HepG2 (cell line): ENCODE data around the gene CDC14B. TPM values are rescaled to one million over a fixed set of nuclear protein-coding genes. Genes with fewer than 3 reads are reported as not detected.

Experiments used
- ATAC-seq: fragments of 200-7000 bp; cut with Tn5 transposase; 3 replicates; pipeline ENCODE4 v1.9.1; 2020; ENCODE audit warnings: mild to moderate bottlenecking, moderate library complexity
- BruUV-seq: library from RNA; stranded (reverse); fragments of 400-500 nt; replicated peaks from 2 replicates; lab custom pipeline; 2021; lab: Mats Ljungman, UMichigan
- CTCF ChIA-PET: fragments of 300-600 bp; formaldehyde crosslinking; extraction: SDS; loops from one replicate; lab custom pipeline; 2021; ENCODE audit warnings: low total read pairs, inconsistent platforms, low intra/inter-chr PET ratio; lab: Yijun Ruan, JAX
- POLR2A ChIA-PET: fragments of 350-600 bp; sonication (Branson Sonifier 250); formaldehyde crosslinking; loops from one replicate; lab custom pipeline; 2020; ENCODE audit warnings: antibody characterized with exemption, inconsistent platforms; lab: Yijun Ruan, JAX
- DNase-seq: peaks from one replicate; pipeline ENCODE4 v3.0.0-alpha.2; 2015; ENCODE audit warnings: low spot score
- FAIRE-seq: peaks from 3 replicates; lab custom pipeline; 2011; peaks lifted over from hg19 to GRCh38; lab: Jason Lieb, UNC
- H2AFZ ChIP-seq: one replicate; pipeline ENCODE4 v1.6.1; 2011; ENCODE audit warnings: low read length, inconsistent platforms
- H3K27ac ChIP-seq: fragments of 300-600 bp; 3 replicates; pipeline ENCODE4 v1.8.0; 2011; ENCODE audit warnings: mixed run types, mild to moderate bottlenecking, mixed read lengths, low read length, inconsistent platforms; ENCODE audit not compliant: insufficient read depth; ENCODE audit errors: extremely low read length
- H3K27me3 ChIP-seq, 2 experiments: fragments of 200-600 bp in 1 of 2; 2 replicates in 1 of 2; 3 replicates in 1 of 2; pipeline versions ENCODE4 v1.6.0 to v1.8.0; 2011; ENCODE audit warnings: low read length in 2 of 2, mild to moderate bottlenecking in 2 of 2, moderate library complexity in 2 of 2, inconsistent platforms in 1 of 2; ENCODE audit not compliant: insufficient read depth in 2 of 2, control insufficient read depth in 1 of 2
- H3K36me3 ChIP-seq, 2 experiments: fragments of 200-600 bp in 1 of 2; replicated peaks in 1 of 2; 2 replicates in 1 of 2; 3 replicates in 1 of 2; pipeline versions ENCODE4 v1.5.1 to v1.8.0; 2011; ENCODE audit warnings: low read length in 2 of 2, inconsistent platforms in 1 of 2; ENCODE audit not compliant: insufficient read depth in 2 of 2, control insufficient read depth in 1 of 2
- H3K4me1 ChIP-seq: 2 replicates; pipeline ENCODE4 v1.5.1; 2012; ENCODE audit warnings: low read length, inconsistent platforms; ENCODE audit not compliant: insufficient read depth
- H3K4me2 ChIP-seq: 2 replicates; pipeline ENCODE4 v1.6.0; 2011; ENCODE audit warnings: low read depth, low read length, inconsistent platforms
- H3K4me3 ChIP-seq, 3 experiments: fragments of 200-600 bp in 1 of 3; sonication (generic), shearing (Covaris generic) in 1 of 3; replicated peaks in 1 of 3; 2 replicates each; pipeline ENCODE4 v1.5.1; 2011 to 2016; ENCODE audit warnings: low read length in 3 of 3, inconsistent platforms in 2 of 3, low read depth in 2 of 3, mild to moderate bottlenecking in 2 of 3, control low read depth in 1 of 3, mixed read lengths in 1 of 3; ENCODE audit not compliant: insufficient read depth in 1 of 3
- H3K79me2 ChIP-seq: one replicate; pipeline ENCODE4 v1.6.1; 2011; ENCODE audit warnings: low read length, inconsistent platforms; ENCODE audit not compliant: insufficient read depth
- H3K9ac ChIP-seq: 2 replicates; pipeline ENCODE4 v1.6.0; 2011; ENCODE audit warnings: mild to moderate bottlenecking, low read depth, low read length, inconsistent platforms; ENCODE audit not compliant: insufficient read depth
- H3K9me3 ChIP-seq: 2 replicates; pipeline ENCODE4 v1.5.1; 2012; ENCODE audit warnings: mild to moderate bottlenecking, low read length
- H4K20me1 ChIP-seq: 2 replicates; pipeline ENCODE4 v1.6.0; 2011; ENCODE audit warnings: inconsistent platforms, mild to moderate bottlenecking, low read length, moderate library complexity; ENCODE audit not compliant: insufficient read depth
- GTF2F1 ChIP-seq: fragments of 150-350 bp; IDR thresholded peaks from 2 replicates; pipeline ENCODE4 v1.6.1; 2014; ENCODE audit warnings: low read length
- KDM5A ChIP-seq: fragments of 200-600 bp; sonication (generic); IDR thresholded peaks from 2 replicates; pipeline ENCODE4 v1.7.0; 2018; ENCODE audit warnings: antibody characterized with exemption, mild to moderate bottlenecking, low read length, borderline replicate concordance
- NBN ChIP-seq: fragments of 450-650 bp; conservative IDR thresholded peaks from 2 replicates; pipeline ENCODE4 v1.6.1; 2017
- PAWR ChIP-seq: sonication (generic); formaldehyde crosslinking; IDR thresholded peaks from 2 replicates; pipeline ENCODE4 v1.4.0; 2020; ENCODE audit warnings: missing genetic modification reagents, mild to moderate bottlenecking, borderline replicate concordance
- RFX1 ChIP-seq: fragments of 450-650 bp; IDR thresholded peaks from 2 replicates; pipeline ENCODE4 v1.6.1; 2017
- SOX5 ChIP-seq: IDR thresholded peaks from 2 replicates; pipeline ENCODE4 v1.6.1; 2016; ENCODE audit warnings: borderline replicate concordance
- ZNF101 ChIP-seq: sonication (generic); formaldehyde crosslinking; IDR thresholded peaks from 2 replicates; pipeline ENCODE4 v1.4.0; 2020; ENCODE audit warnings: mild to moderate bottlenecking, low read depth, missing genetic modification reagents, borderline replicate concordance
- WGBS: methylation state at CpG from one replicate; pipeline ENCODE4 v1.1.6; 2017; ENCODE audit warnings: low lambda C conversion rate; 5-methylcytosine and 5-hydroxymethylcytosine counted together
- in situ Hi-C: cut with HindIII; loops from 2 replicates; pipeline ENCODE4 v1.10.0; 2017; ENCODE audit warnings: low pct_unique_long_range_greater_than_20kb; ENCODE audit not compliant: extremely low pct_ligation_motif_present
- intact Hi-C: fragments of 100-400 bp; cut with micrococcal nuclease; formaldehyde crosslinking; loops from one replicate; pipeline ENCODE4 v1.10.0; 2022; ENCODE audit not compliant: unreplicated experiment
- polyA plus RNA-seq, 8 experiments: library from polyadenylated mRNA; depleted of rRNA in 3 of 8; stranded (reverse) in 7 of 8; unstranded in 1 of 8; fragments of >200 nt; fragmentation: Illumina TruSeq in 4 of 8; extraction: Trizol in 4 of 8; gene quantifications; 2 replicates each; pipeline versions ENCODE4 v1.2.1 to v1.2.3, GENCODE V29; 2011 to 2016; ENCODE audit warnings: low read depth in 4 of 8, missing spikeins in 1 of 8, mixed read lengths in 1 of 8; ENCODE audit not compliant: insufficient read depth in 1 of 8
- total RNA-seq, 5 experiments: library from RNA; depleted of rRNA; stranded (reverse); fragments of >200 nt; fragmentation: Illumina TruSeq; extraction: Trizol; gene quantifications; 2 replicates each; pipeline ENCODE4 v1.2.3, GENCODE V29; 2016; ENCODE audit warnings: low read depth in 1 of 5
- TF ChIP-seq, protein P1 (sequence below): sonication (generic); formaldehyde crosslinking; IDR thresholded peaks from 2 replicates; pipeline ENCODE4 v1.9.0; 2021; ENCODE audit warnings: missing genetic modification reagents, borderline replicate concordance

CDC14B gene
- total and polyA plus RNA-seq, 2 of the 13 experiments (the other 11 are each of a cell fraction or from before 2014, with no cell fraction given), result 25.8 to 33.3 TPM

DNA sequence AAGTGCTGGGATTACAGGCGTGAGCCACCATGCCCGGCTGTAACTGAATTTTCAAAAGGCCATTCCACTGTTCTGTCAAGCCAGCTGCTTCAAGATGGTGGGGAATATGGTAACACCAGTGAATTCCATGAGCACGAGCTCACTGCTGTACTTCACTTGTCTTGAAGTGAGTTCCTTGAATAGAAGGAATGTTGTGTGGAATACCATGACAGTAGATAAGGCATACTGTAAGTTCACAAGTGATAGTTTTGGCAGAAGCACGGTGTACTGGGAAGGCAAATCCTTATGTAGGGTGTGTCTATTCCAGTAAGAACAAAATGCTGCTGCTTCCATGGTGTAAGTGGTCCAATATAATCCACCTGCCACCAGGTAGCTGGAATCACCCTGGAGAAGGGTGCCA is 42.1 kb upstream of the CDC14B start:
- FAIRE-seq, result no peak
- ChIA-PET CTCF (no interaction called here), POLR2A (interaction anchor here (0.8 kb wide), 1 partner anchor 95 kb away, joined by 3 read pairs; no protein-coding TSS in a partner anchor)
- no peak overlapping the region for H3K4me2 ChIP-seq
- H3K27me3 ChIP-seq, result no peaks in the 10 kb centered on the region
- no peaks in the 10 kb centered on the region for H3K9me3 ChIP-seq
- DNase-seq, result no peak
- no peak overlapping the region for H2AFZ ChIP-seq
- no peak overlapping the region for H3K4me3 ChIP-seq
- H3K4me1 ChIP-seq, result peaks cover 43% of the 10 kb centered on the region
- no peaks in the 10 kb centered on the region for H3K79me2 ChIP-seq
- in situ Hi-C loops (loop anchor here (25.0 kb wide), 1 partner anchor 324 kb away; no protein-coding TSS in a partner anchor), intact Hi-C loops (no loop called here)
- no peak overlapping the region for H3K27ac ChIP-seq
- no peaks in the 10 kb centered on the region for H4K20me1 ChIP-seq
- WGBS, result 82% methylated on average over 4 of the region's 4 CpGs
- no TSS peak for BruUV-seq
- H3K9ac ChIP-seq, result no peak overlapping the region
- H3K36me3 ChIP-seq, result no peaks in the 10 kb centered on the region
- ATAC-seq, result no peak
- TF ChIP-seq SOX5 (CRISPR knock-in tag), result no peak
- no peak for TF ChIP-seq KDM5A
- no peak for TF ChIP-seq GTF2F1
- TF ChIP-seq ZNF101 (CRISPR knock-in tag), result no peak
- TF ChIP-seq, protein P1, sequence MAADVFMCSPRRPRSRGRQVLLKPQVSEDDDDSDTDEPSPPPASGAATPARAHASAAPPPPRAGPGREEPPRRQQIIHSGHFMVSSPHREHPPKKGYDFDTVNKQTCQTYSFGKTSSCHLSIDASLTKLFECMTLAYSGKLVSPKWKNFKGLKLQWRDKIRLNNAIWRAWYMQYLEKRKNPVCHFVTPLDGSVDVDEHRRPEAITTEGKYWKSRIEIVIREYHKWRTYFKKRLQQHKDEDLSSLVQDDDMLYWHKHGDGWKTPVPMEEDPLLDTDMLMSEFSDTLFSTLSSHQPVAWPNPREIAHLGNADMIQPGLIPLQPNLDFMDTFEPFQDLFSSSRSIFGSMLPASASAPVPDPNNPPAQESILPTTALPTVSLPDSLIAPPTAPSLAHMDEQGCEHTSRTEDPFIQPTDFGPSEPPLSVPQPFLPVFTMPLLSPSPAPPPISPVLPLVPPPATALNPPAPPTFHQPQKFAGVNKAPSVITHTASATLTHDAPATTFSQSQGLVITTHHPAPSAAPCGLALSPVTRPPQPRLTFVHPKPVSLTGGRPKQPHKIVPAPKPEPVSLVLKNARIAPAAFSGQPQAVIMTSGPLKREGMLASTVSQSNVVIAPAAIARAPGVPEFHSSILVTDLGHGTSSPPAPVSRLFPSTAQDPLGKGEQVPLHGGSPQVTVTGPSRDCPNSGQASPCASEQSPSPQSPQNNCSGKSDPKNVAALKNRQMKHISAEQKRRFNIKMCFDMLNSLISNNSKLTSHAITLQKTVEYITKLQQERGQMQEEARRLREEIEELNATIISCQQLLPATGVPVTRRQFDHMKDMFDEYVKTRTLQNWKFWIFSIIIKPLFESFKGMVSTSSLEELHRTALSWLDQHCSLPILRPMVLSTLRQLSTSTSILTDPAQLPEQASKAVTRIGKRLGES (CRISPR knock-in tag), result no peak
- TF ChIP-seq RFX1, result no peak
- TF ChIP-seq PAWR (CRISPR knock-in tag), result no peak
- TF ChIP-seq NBN, result no peak
